Panc1 (cell line): ENCODE measurements around the gene HAUS8.

Experiments
- CTCF ChIP-seq: fragments of 450-650 bp; IDR thresholded peaks from 2 replicates; pipeline ENCODE4 v1.5.1; 2017; ENCODE audit warnings: mild to moderate bottlenecking
- POLR2AphosphoS5 ChIP-seq: IDR thresholded peaks from 2 replicates; pipeline ENCODE4 v1.6.1; 2012; ENCODE audit warnings: mild to moderate bottlenecking, low read depth, low read length, moderate library complexity
- REST ChIP-seq, 2 experiments: IDR thresholded peaks; 2 replicates each; pipeline ENCODE4 v1.6.1; 2011 to 2012; ENCODE audit warnings: low read depth in 2 of 2, control low read depth in 1 of 2, low read length in 1 of 2, mild to moderate bottlenecking in 1 of 2, moderate library complexity in 1 of 2; ENCODE audit not compliant: insufficient read depth in 1 of 2
- SIN3A ChIP-seq: IDR thresholded peaks from 2 replicates; pipeline ENCODE4 v1.6.1; 2012; ENCODE audit warnings: low read depth, mild to moderate bottlenecking, low read length, moderate library complexity, borderline replicate concordance; ENCODE audit not compliant: insufficient read depth

- TF ChIP-seq CTCF (no peak), REST (IDR thresholded peaks at IDR 0.05; ENCODE audit: insufficient read depth in 1 of 2, low read depth in 2 of 2, low read length in 1 of 2) (no peak), POLR2AphosphoS5 (no peak), SIN3A (no peak)
These were observed 43.7 kb upstream of the HAUS8 start for GRCh38 chr19:17118957-17119356.
